Superior temporal gyrus (tissue), 1 donor: ENCODE measurements around the gene PLXNA4.
A peak's percentile ranks its signal among the peaks of the same experiment; 100 is the strongest.

ENCODE experiments used
- DNase-seq: peaks from one replicate; pipeline ENCODE4 v3.0.0-alpha.2; 2016; ENCODE audit errors: extremely low spot score

PLXNA4 gene

DNA sequence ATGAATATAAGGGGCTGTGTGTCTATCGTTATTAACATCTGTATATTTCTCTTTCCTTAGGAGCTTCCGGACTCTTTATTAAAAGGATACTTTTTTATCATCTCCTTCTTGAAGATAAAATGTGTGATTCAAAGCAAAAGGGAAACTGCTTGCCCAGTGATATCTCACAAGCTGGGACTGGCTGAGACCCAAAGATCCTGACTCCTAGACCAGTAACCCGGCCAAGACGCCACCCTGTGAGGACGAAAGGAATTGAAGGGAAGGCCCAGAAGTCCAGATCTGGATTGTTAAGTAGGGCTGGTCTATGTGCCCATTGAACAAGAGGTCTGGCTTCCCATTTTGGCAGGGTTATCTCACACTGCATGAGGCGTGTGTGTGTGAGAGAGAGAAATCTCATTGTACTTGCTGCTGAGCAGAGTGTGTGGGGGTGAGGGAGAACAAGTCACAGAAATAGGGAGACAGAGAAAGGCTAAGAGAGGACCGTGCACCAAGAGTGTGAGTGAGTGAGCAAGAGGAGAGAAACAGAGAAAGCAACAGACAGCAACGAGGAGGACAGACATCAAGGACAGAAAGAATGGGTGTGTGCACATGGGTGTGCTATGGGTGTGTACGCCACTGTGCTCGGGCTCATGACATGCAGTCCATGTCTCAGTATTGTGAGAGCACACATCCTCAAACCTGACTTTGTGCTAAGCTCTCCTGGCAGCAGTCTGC, 75.4 kb downstream of the PLXNA4 start:
- DNase-seq: no peak

GRCh38 chr7:132499487-132499886, 76.8 kb downstream of the PLXNA4 start:
- no peak for DNase-seq

GRCh38 chr7:132499065-132499464, 77.2 kb downstream of the PLXNA4 start:
- no peak for DNase-seq

DNA sequence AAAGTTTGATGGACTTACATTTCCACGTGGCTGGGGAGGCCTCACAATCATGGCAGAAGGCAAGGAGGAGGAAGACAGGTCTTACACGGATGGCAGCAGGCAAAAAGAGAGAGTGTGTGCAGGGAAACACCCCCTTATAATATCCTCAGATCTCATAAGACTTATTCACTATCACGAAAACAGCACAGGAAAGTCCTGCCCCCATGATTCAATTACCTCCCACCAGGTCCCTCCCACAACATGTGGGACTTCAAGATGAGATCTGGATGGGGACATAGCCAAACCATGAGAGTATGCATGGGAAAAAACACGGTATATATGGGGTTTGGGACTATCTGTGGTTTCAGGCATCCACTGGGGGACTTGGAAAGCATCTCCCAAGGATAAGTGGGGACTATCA, 78.0 kb downstream of the PLXNA4 start:
- no peak for DNase-seq

DNA sequence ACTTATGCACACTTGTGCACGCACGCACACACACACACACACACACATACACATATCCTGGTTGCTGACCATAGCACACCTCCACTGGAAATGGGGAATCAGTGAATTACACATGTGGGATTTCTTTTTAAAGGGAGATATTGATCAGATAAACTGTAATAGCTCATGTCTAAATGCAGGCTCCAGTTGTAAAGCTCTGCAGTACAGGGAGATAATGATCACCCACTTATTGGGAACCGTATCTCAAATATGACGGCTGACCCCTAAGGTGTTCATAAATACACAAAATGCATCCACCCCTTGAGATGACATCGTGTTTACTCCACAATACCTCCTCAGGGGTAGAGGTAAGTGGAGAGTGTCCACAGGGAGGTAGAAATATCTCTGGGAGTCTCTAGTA, 79.2 kb downstream of the PLXNA4 start:
- no peak for DNase-seq

- no peak for DNase-seq
Observed at GRCh38 chr7:132495936-132496335, 80.3 kb downstream of the PLXNA4 start.

GRCh38 chr7:132494474-132494873, 81.8 kb downstream of the PLXNA4 start:
- DNase-seq: no peak

DNA sequence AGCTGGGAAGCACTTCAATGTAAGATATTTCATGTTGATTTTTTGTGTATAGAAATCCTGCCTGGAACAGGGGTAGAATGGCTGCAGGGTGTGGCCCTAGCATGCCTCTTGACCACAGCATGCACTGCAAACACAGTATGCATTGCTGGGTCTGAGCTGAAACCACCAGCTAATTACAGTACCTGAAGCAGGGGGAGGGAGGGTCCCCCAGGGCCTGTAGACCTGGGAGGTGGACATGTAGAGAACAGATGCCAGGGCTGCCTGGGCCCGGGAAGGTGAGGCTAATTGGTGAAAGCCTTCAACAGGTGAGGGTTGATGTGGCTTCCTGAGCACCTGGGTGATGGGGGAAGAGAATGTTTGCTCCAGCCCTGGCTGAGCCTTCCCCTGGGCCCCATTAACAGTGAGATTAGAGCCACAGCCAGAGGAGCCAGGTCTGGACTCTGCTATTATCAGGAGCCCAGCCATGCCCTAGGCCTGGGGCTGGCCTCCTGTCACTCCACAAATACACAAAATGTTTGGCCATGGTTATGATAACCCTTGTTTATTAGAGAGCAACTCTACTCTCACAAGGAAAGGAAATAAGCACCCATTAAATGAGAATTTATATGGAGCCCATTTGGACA, 83.3 kb downstream of the PLXNA4 start:
- DNase-seq: no peak

DNA sequence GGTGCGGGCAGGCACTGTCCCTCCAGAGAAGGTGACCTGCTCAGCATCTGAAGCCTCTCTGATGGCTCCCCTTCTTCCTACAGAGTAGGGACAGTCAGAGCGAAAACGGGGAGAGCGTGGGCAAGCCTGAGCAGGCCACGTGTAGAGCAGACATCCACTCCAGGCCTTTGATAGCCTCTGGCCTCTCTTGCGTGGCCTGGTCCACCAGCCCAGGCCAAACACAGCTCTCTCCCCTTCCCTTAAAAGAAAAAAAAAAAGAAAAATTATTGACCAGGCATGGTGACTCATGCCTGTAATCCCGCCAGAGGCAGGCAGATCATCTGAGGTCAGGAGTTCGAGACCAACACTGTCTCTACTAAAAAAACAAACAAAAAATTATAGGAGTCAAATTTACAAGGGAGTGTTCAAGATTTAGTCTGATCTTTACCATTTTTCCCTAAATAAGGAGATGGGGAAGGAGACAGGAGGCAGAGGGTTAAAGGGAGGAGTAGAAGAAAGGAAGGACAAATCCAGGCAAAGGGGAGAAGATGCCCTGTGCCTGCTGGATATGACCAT, 84.8 kb downstream of the PLXNA4 start:
- no peak for DNase-seq

GRCh38 chr7:132490474-132490873, 85.8 kb downstream of the PLXNA4 start:
- DNase-seq: no peak

DNA sequence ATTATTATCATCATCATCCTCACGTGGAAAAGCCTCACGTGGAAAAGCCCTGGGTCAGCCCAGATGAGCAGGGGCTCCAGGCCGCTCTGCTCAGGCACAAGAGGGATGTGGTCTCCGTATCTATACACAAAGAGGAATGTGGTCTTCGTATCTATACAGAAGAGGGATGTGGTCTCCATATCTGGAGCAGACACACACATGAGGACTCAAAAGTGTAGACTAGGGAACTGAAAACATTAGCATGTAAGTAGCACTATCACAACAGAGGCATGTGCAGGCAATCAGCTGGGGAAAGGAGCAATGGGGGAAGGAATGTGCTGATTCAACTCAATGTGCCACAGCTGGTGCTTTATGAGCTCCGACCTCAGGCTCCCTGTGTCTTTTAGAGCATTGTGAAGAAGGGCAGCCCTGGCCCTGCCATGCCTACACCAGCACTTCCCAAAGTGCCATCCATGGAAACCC, 86.5 kb downstream of the PLXNA4 start:
- no peak for DNase-seq

DNA sequence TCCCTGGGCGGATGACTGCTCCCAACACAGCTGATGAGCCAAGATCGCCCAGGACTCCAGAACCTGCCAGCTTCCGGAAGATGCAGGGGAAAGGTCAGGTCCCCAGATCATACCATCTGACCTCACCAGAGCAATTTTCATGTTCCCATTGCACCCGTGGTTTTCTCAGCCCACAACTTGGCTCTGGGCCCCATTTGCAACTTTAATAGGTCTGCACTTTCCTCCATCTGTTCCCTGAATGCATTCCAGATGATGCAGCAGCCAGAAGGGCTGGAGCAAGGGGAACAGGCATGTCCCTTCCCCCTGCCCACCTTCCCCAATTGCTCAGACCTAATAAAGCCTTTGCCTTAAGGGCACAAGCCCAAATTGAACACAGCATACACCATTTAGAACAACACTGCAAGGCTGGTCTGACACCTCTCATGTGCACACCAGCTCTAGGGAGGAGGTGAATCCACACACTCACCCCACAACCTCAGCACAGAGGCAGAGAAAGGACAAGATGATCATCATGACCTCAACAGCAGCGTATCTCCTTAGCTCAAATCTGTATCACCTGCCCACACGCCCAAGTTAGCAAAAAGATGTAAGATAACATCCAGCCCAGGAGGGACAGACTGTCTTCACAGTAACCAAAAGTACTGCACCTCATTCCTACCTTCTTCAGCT, 87.5 kb downstream of the PLXNA4 start:
- no peak for DNase-seq

DNA sequence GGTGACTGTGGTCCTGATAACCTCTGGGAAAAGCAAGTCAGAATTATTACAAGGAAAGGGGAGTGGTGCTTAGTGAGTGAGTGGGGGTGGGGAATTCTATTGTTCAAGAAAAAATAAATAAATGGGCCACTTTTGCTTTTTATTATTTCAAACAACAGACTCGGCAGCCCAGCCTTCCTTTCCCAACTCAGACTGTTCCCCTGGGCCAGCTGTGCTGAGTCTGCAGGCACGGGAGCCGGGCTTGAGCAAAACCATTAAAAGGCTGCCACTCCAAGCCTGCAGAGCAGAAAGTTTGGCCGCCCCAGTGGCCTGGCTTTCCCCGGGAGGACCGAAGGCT, 90.0 kb downstream of the PLXNA4 start:
- no peak for DNase-seq

DNA sequence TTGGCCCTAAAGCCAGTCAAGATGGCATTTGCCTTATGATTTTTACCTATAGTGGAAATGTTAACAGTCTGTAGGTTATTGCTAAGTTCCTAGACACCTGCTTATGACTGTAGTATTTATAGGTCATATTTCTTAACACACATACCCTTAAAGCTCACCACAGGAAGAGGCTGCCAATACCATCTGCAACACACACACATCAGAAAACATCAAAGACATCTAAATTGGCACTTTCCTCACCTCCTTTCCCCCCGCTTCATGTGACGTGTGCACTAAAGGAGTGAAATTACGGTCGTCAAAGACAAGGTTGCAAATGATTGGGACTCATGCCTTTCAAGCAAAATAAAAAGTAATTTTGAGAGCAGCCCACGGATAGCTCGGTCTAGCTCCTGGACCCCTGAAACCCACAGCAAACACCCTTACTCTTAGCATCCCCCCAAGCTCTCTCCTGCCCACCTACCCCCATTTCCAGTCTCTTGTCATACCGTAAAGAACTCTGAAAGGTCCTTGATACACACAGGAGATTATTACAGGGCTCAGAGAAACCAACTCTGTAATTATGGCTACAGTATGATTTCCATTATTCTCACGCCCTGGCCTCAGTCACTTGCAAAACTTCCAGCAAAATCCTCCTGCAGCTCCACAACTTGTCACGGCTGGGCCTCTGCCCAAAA, 90.5 kb downstream of the PLXNA4 start:
- DNase-seq: no peak

- no peak for DNase-seq
Observed at GRCh38 chr7:132485136-132485535, 91.1 kb downstream of the PLXNA4 start.

GRCh38 chr7:132482866-132483265, 93.4 kb downstream of the PLXNA4 start:
- DNase-seq: no peak

DNA sequence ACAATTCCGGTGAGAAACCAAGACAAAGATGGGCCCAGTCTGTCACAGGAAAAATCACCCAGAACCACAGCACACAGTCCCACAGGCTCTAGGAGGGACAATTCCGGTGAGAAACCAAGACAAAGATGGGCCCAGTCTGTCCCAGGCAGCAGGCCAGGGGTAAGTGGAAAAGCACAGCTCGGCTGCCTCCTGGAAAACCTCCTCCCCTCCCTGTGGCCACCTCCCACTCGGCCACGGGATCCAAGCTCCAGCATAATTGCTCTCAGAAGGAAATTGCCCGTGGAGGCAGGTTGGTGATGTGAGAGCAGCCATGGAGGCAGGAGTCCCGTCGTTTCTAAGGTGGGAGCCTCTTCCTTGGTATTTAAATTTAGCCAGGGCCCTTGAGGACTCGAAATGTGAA, 95.7 kb downstream of the PLXNA4 start:
- peak; percentile 59 for DNase-seq

- DNase-seq: no peak
Observed at GRCh38 chr7:132476541-132476940, 99.7 kb downstream of the PLXNA4 start.

GRCh38 chr7:132475669-132476116, 100.6 kb downstream of the PLXNA4 start:
- no peak for DNase-seq

- no peak for DNase-seq
Observed at GRCh38 chr7:132475037-132475668, 101.1 kb downstream of the PLXNA4 start.

- no peak for DNase-seq
Observed at GRCh38 chr7:132472463-132473120, 103.7 kb downstream of the PLXNA4 start.
